Cardiac fibroblast (primary cell): Measurements from ENCODE around the gene RPRD2.
A peak's percentile ranks its signal among the peaks of the same experiment; 100 is the strongest.

Experiments used
- DNase-seq, 2 donors: peaks; one replicate each; pipeline versions ENCODE4 v3.0.0 to v3.0.0-alpha.2; 2010; ENCODE audit warnings: low read depth in 2 of 2
- H3K4me3 ChIP-seq, 2 donors: replicated peaks in 1 of 2; 1 replicate in 1 of 2; 2 replicates in 1 of 2; pipeline ENCODE4 v1.5.1; 2011; ENCODE audit warnings: low read depth in 2 of 2, low read length in 2 of 2, mild to moderate bottlenecking in 2 of 2, moderate library complexity in 1 of 2
- TF ChIP-seq, protein P1 (sequence below): IDR thresholded peaks from one replicate; pipeline ENCODE4 v1.5.1; 2011; ENCODE audit warnings: low read depth, mild to moderate bottlenecking, low read length, inconsistent platforms

The RPRD2 gene

GRCh38 chr1:150415800-150416199 lies 51.9 kb downstream of the RPRD2 start:
- TF ChIP-seq, protein P1, sequence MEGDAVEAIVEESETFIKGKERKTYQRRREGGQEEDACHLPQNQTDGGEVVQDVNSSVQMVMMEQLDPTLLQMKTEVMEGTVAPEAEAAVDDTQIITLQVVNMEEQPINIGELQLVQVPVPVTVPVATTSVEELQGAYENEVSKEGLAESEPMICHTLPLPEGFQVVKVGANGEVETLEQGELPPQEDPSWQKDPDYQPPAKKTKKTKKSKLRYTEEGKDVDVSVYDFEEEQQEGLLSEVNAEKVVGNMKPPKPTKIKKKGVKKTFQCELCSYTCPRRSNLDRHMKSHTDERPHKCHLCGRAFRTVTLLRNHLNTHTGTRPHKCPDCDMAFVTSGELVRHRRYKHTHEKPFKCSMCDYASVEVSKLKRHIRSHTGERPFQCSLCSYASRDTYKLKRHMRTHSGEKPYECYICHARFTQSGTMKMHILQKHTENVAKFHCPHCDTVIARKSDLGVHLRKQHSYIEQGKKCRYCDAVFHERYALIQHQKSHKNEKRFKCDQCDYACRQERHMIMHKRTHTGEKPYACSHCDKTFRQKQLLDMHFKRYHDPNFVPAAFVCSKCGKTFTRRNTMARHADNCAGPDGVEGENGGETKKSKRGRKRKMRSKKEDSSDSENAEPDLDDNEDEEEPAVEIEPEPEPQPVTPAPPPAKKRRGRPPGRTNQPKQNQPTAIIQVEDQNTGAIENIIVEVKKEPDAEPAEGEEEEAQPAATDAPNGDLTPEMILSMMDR, result no peak
- H3K4me3 ChIP-seq, result no peak overlapping the region
- no peak for DNase-seq

GRCh38 chr1:150420560-150421265 lies 56.8 kb downstream of the RPRD2 start:
- TF ChIP-seq, protein P1, result no peak
- peak; percentile 25 to 69 for DNase-seq
- no peak overlapping the region for H3K4me3 ChIP-seq

DNA sequence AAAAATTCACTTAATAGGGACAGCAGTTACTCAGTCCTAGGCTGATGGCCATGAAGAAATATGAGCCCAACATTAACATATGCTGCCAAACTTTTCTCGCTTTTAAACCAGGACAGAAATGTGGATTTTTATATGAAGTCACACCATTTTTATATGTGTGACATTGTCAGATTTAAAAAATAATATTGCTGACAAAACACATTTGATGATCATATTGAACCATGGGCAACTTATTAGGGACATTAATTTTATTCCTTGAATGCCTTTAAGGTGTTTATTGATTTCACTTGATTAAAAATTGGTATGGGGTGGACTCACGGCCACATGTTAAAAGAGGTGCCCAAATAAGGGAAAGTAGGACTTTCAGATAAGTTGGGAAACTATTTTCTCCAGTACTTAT lies 58.6 kb downstream of the RPRD2 start:
- no peak for DNase-seq
- H3K4me3 ChIP-seq, result no peak overlapping the region
- TF ChIP-seq, protein P1, result no peak

GRCh38 chr1:150429805-150430204 lies 65.9 kb downstream of the RPRD2 start:
- H3K4me3 ChIP-seq, result no peak overlapping the region
- peak; percentile 34 to 39 for DNase-seq
- TF ChIP-seq, protein P1, result no peak

GRCh38 chr1:150441121-150441520 lies 77.2 kb downstream of the RPRD2 start:
- H3K4me3 ChIP-seq, result no peak overlapping the region
- no peak for DNase-seq
- TF ChIP-seq, protein P1, result no peak

DNA sequence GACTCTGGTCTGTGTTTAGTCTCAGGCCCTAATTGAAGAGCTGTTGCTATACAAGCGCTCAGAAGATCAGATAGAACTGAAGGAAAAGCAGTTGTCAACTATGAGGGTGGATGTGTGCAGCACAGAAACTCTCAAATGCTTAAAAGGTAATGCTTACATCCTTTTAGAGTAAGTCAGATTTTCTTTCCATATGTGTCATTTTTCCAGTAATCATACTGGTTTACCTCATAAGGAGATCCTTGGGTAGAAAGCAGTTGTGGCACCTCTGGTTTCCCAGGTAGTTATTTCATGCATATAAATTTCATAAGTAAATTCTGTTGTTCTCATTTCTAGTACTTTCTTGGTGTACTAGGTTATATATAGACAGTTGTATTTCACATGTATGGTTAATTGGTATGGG lies 80.3 kb downstream of the RPRD2 start:
- DNase-seq, result no peak
- H3K4me3 ChIP-seq, result no peak overlapping the region
- TF ChIP-seq, protein P1, result no peak

- H3K4me3 ChIP-seq, result no peak overlapping the region
- DNase-seq, result no peak
- TF ChIP-seq, protein P1, result no peak
Observed at GRCh38 chr1:150456146-150456647, 92.2 kb downstream of the RPRD2 start.
